AG08396 (cell line): ENCODE results near the gene CTBP2.
"Not testable (repeated sequence)": the region's sequence is repeated elsewhere in the genome, so short reads cannot be mapped to it uniquely, and the experiment has no call there.

Source experiments
- DNase-seq: peaks from one replicate; pipeline ENCODE4 v3.0.0; 2012; ENCODE audit warnings: low spot score, mixed read lengths

The CTBP2 gene

DNA sequence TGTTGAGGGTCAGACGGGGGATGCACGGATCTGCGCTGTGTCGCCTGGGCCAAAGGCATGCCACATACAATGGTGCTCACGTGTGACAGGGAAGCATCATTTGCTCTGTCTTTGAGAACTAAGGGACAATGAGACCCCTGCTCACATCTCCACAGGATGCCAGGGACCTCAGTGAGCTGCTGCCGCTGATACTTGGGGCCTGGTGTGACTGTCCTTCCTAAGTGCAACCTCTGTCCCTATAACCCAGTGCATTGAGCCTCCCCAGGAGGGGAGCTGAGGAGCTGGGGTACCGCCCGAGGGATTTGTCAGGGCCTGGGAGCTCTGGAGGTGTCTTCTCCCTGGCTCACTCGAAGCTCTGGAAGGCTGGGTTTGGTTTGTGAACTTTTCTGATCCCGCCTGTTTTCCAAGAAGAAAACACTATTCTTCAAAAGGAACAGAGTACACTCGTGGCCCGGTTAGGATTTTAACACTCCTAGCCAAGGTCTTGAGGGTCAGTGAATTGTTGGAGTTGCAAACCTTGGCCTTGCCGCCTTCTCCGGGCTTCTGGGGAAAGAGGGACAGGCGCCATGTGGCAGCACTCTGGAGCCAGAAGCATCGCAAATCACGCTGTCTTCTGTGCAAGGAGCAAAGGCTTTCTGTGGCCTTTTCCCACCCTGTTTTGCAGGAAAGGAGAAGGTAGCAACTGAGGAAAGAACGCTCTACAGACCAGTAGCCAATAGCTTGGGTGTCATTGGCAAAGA lies 26.2 kb upstream of the CTBP2 start:
- DNase-seq = no peak

DNA sequence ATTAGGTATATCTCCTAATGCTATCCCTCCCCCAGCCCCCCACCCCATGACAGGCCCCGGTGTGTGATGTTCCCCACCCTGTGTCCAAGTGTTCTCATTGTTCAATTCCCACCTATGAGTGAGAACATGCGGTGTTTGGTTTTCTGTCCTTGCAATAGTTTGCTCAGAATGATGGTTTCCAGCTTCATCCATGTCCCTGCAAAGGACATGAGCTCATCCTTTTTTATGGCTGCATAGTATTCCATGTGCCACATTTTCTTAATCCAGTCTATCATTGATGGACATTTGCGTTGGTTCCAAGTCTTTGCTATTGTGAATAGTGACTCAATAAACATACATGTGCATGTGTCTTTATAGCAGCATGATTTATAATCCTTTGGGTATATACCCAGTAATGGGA lies 18.7 kb upstream of the CTBP2 start:
- DNase-seq = not testable (repeated sequence)

DNA sequence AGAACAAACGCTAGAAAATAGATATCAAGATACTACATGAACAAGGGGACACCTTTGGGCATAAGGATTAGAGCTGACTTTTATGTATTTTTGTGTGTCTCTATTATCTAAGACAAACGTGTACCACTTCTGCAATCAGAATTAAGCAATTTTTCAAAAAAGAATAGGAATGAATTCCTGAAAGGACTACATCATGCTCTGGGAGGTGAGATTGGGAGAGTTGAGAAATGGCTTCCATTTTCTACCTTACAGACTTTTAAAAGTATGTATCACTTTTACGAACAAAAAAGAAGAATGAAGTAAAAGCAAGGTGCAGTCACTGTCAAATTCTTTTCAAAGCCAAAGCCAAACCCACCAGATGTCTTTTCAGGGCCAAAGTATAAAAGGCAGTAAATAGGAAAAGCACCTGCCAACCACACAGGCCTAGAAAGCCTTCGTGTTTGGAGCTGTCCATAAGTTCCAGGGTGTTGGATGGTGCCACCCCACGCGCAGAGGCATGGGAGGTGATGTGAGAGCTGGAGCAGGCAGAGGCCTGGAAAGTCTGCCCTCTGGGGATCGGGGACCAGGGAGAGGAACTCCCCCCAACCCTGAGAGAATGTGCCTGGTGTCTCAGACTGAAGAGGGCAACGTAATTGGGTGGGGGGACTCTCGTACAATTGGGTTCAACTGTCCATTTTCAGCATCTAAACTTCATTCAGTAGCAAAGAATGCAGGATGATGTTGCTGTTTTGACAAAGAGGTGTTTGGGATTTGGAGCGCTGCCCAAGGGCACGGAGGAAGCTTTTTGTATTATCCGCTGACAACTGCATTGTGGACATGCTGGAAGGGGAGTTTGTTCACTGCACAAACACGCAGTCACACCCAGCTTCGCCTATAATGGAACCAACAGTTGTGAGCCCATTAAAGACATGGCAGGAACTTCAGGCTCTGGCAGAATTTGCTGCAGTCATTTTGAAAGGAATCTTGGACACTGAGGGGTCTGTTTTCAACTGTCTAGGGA lies 17.6 kb upstream of the CTBP2 start:
- DNase-seq = no peak

DNA sequence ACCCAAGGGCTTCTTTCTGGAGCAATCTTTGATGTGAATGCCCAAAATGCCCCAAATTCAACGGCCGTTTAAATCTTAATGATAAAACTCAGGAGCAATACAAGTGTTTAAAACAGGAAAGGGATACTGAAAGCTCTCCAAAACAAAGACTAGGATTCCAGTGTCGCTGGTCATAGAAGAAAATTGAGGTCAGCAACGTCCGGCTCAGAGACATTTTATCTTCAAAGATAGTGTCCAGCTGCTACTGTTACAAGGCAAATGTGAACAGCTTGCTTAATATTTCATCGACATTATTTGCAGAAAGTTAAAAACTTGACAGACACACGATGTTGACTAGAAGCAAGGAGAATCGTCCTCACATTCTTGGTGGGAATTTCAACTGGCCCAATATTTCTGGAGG lies 15.4 kb upstream of the CTBP2 start:
- no peak for DNase-seq

DNA sequence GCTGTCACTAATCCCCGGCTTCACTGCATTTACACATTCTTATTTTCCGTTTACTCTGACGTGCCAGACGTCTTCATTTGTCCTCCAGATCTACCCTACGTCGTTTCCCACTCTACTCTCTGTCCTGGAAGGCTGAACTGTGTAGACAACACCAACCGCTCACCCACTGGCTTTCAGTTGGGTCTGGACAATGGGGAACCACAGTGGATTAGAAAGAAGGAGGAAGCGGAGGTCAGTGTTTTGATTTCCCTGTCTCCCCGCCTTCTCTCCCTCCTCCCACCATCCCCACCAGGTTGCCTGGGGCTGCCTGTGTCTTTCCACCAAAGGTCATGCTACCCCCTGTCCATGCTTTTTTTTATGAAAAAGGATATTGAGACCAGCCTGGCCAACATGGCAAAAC lies 14.0 kb upstream of the CTBP2 start:
- no peak for DNase-seq

DNA sequence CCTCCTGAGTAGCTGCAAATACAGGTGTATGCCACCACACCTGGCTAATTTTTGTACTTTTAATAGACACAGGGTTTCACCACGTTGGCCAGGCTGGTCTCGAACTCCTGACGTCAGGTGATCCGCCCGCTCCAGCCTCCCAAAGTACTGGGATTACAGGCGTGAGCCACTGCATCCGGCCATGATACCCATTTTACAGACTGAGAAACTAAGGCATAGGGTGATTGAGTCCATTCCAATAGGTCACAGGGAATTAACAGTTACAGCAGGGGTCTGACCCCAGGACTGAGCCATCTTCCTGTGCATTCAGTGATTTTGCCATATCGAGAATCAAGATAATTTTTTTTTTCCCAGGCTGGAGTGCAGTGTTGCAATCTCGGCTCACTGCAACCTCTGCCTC lies 12.3 kb upstream of the CTBP2 start:
- DNase-seq = no peak

DNA sequence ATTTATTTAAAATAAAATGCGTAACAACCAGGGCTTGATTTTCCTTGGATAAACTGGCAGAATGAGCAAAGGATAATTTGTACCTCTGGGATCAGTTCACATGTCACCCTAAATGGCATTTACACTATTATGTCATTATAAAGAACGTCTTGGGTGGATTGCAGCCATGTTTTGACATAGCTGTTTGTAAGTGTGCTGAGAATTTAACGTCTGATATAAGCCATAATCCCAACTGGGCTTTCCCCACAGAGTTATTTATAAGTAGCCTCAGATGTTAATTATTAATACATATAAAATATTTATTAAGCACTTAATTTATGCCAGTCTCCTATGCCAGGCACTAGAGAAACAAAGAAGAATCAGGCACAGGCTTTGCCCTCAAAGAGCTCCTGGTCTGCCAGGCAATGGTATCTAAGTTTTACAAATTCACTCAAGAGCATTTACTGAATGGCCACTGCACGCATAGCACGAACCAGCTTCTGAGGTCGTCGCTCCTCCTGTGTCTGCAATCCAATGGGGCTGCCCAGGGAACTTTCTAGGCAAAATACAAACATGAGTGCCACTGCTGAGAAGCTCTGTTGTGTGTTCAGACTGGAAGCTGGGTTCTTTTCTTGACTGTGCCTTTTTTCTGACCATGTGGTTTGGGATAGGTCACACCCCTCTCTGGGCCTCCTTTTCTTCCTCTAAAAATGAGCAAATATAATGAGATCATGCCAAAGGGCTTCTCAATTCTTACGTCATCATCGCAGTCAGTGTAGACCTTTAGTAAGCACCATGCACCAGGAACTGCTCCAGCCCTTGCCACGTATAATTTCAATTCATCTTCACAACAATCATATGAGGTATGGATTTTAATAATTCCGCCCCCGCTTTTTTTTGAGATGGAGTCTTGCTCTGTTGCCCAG lies 11.3 kb upstream of the CTBP2 start:
- no peak for DNase-seq

DNA sequence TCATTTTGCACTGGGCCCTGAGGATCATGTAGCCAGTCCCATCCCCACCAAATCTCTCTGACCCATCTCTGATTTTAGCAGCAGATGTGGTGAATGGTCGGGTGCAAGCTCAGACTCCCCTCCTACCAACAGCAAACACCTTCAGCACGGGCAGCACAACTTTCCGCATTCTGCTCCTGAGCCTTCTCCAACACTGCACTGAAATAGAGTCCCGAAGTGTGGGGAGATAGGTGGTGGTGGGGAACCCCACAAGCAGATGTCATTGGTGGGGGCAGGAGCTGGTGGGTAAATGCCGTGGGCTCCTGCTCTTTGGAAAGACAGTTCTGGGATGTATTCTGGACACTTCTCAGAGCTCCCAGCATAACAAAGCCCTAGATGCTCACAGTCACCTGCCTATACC lies 9.6 kb upstream of the CTBP2 start:
- no peak for DNase-seq

DNA sequence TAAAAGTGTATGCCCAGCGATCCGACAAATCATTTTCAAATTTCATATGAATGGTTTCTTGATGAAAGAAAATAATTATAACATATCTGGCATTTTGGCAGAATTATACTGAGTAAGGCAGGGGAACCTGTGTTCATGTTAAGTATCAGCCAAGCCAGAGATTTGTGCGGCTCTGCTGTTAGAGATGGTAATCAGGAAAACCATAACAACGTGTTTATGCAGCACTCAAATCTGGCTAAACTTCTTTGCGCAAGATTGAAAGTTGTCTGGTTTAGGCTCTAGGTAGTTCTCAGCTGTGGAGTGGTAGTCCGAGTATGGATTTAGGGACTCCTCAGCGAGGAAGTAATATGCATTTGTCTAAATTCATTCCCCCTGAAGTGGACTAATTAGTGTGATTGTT lies 8.9 kb upstream of the CTBP2 start:
- DNase-seq = no peak

DNA sequence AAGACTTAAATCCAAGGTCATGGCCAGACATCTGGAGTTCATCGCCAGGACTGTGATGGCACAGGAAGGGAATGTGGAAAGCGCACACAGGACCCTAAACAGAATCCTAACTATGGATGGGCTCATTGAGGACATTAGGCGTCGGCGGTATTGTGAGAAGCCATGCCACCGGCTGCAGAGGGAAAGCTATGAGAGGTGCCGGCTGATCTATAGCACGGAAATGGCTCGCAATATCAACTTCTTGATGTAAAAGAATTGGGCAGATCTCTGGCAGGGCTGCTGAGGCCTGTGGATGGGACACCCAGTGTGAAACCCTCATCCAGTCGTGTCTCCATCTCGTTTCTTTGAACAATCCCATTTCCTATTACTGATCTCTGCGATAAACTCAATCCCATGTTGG lies 6.3 kb upstream of the CTBP2 start:
- DNase-seq = no peak

DNA sequence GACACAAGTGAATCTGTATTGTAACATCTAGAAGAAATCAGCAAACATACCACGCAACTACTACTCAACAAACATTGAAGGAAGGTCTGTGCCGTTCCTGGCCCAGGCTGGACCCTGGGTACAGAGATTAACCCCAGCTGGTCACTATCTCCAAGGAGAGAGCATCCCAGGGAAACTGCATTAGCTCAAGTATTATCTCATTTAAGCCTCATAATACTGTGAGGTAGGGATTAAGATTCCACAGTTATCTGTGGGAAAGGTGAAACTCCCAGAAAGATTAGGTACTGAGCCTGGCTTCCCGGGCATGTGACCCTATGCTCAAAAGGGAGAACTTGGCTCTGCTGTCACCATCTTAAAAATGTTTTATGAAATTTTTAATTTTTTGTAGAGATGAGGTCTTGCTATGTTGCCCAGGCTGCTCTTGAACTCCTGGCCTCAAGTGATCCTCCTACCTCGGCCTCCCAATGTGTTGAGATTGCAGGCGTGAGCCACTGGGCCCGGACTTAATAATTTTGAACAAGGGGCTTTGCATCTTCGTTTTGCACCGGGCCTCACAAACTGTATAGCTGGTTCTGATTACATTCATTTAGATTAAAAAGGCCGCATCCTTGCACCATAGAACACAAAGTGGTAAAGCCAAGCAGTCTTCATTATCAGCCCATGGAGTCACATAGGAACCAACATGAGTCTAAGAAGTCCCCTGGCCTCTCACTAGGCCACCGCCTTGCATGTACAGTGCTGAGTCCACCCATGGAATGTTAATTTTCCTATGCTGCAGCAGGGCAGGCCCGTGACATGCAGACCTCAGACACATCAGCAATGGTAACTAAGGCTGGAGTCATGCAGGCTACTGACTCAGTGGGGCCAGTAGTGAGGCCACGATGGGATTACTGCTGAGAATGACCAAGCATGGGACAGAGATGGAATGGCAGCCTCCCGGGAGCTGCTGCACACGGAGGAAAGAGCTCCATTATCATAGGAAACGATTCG lies 5.5 kb upstream of the CTBP2 start:
- no peak for DNase-seq

DNA sequence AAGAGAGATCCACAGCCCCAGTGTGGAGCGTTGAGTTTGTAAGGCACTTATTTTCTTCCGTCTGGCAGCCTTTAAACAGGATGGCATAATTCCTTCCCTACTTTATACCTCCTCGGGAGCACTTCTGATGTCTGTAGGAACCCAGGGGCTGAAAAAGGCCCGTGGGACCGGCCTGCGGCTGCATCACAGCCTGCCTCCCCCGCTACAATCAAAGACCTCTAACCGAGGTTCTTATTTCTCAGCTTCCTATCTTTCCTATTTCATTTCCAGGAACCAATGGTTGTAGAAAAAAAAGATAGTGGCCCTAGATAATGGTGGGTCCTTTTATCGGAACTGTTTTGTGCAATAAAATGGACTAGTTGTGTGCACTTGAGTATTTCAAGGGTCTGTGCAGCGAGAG lies 4.1 kb upstream of the CTBP2 start:
- no peak for DNase-seq

DNA sequence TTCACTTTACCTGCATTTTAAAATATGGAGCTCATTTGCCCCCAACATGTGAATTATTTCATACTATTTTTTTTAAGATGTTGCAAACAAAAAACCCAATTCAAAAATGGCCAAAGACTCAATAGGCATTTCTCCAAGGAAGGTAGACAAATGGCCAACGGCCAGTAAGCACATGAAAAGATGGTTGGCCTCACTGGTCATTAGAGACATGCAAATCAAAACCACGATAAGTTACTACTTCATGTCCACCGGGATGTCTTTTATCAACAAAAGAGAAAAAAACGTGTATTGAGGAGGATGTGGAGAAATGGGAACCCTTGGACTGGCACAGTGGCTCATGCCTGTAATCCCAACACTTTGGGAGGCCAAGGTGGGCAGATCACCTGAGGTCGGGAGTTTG lies 3.4 kb upstream of the CTBP2 start:
- no peak for DNase-seq

DNA sequence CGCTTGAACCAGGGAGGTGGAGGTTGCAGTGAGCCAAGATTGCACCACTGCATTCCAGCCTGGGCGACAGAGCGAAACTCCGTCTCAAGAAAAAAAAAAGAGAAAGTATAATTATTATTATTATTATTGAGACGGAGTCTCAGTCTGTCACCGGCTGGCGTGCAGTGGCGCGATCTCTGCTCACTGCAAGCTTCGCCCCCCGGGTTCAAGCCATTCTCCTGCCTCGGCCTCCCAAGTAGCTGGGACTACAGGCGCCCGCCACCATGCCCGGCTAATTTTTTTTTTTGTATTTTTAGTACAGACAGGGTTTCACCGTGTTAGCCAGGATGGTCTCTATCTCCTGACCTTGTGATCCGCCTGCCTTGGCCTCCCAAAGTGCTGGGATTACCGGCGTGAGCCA lies 2.9 kb upstream of the CTBP2 start:
- DNase-seq = not testable (repeated sequence)

DNA sequence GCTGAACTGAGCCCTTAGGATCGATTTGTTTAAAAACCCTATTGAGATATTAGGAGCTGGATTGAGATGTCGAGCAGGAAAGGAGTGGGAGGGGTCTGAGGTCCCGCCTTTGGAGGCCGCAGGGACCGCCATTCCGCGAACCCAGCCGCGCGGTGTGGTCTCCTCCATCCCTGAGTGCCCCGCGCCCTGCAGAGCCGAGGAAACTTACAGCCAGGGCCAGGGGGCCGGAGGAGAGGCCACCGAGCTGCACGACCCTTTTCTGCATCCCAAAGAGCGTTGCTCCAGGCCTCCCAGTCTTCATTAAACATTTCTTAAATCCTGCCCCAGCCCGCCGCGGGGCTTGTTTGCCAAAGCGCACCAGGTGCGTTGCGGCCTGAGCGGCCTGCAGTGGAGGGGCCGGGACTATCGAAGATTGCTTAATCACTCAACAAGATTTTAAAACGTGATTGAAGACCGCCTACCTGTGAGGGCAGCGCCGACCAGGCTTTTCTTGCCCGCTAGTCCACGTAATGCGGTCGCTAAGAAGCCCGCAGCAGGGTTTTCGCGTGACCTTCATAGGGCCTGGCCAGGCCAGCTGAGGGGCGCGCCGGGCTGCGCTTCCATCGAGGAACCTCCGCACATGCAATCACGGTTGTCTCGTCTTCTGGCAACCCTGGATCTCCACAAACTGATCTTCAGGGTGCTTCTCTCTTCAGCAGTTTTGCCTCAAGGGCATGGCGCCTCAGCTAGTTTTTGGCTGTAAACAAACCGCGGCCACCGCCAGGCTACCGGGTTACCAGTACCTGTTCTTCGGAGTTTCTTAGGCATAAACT lies 2.0 kb upstream of the CTBP2 start:
- no peak for DNase-seq

DNA sequence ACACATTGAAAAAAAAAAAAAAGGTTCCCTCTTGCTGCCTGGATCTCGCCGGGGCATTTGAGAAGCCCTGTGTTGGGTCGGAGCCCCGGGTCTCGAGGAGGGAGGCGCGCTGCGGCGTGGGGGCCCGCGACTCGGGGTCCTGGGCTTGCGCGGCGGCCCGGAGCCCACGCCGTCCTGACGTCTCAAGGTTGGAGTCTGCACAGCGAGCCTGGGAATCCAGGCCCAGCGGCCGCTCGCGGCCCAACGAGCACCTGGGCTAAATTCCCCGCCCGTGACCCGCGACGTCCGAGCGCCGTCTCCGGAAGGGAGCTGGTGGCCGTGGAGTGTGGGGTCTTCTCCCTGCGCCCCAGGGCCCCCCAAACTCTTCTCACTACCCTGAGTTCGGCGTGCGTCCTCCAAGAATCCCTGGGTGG lies 1.4 kb upstream of the CTBP2 start:
- DNase-seq = no peak

DNA sequence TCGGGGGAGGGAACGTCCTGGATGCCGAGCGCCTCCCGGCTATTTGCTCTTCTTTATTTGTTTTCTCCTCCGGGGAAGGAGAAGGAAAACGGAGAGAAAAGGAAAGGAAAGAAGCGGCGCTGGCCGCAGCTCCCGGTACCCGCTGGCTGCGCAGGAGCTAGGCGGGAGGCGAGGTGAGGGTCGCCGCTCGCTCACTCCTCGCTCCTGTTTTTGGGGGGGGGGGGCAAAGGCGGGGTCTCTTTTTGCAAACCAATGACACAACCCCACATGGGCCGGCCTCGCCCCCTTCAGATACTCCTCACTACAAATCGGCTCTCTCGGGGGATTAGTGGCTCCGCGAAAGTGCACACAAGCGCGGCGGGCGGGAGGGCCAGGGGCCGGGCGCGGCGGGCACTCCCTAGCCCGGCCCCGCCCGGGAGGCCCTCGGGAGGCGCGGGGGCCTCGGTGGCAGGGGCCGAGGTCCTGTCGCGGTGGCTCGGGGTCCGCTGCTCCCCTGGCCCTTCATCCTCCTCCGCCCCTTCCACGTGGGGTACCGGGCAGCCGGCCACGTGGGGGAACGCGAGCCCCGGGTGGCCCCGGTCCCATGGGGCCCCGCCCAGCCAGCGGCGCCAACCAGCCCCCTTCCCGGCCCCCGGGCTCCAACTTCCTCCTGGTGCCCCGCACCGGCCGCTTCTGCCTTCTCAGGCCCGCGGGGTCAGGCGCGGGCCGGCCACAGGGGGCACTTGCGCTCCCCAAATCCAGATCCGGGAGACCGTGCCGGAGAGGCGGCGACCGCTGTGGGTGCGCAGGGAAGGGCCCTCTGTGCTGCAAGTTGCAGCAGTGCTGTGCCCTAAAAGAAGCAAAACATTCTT lies 718 bp upstream of the CTBP2 start:
- peak; percentile 92 for DNase-seq

DNA sequence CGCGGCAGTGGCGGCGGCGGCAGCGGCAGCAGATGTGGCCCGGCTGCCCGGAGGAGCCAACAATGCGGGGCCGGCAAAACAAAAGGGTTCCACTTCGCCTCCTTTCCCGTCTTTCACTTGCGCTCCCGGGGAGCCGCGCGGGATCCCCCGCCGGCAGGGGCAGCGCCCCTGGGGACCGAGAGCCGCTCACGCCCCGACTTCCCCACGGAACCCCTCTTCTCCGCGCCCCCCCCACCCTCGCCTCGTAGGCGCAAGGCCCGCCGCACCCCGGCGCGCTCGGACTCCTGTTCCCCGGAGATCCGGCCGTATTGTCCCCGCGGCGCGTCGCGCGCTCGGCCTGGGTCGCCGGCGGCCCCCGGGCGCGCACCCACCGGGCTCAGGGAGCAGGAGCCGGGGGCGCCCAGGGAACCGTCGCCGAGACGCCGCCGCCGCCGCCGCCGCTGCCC lies 854 bp downstream of the CTBP2 start:
- peak; percentile 58 for DNase-seq
